PC-3 (cell line): Measurements from ENCODE around the gene MRPS25. TPM values are rescaled to one million over a fixed set of nuclear protein-coding genes. Genes with fewer than 3 reads are reported as not detected.

Source experiments
- ATAC-seq: fragments of 200-7000 bp; cut with Tn5 transposase; 2 replicates; pipeline ENCODE4 v1.9.1; 2020; ENCODE audit warnings: mild to moderate bottlenecking, moderate library complexity
- BruUV-seq: library from RNA; stranded (reverse); fragments of 400-500 nt; replicated peaks from 2 replicates; lab custom pipeline; 2021; lab: Mats Ljungman, UMichigan
- CTCF ChIA-PET: fragments of 300-600 bp; sonication (Branson Sonifier 250); formaldehyde crosslinking; loops from one replicate; lab custom pipeline; 2022; ENCODE audit warnings: antibody characterized with exemption; lab: Charles Lee
- POLR2A ChIA-PET: fragments of 300-600 bp; sonication (Branson Sonifier 250); formaldehyde crosslinking; loops from one replicate; lab custom pipeline; 2022; ENCODE audit warnings: antibody characterized with exemption; ENCODE audit not compliant: unreplicated experiment; lab: Charles Lee
- DNase-seq: peaks from one replicate; pipeline ENCODE4 v3.0.0-alpha.2; 2015
- H2AFZ ChIP-seq: fragments of 300-600 bp; sonication (generic); 2 replicates; pipeline ENCODE4 v1.6.0; 2016; ENCODE audit warnings: antibody characterized with exemption, low read length
- H3F3A ChIP-seq: fragments of 300-600 bp; sonication (generic); one replicate; pipeline ENCODE4 v1.6.0; 2017; ENCODE audit warnings: antibody characterized with exemption, low read length, control low read depth, mild to moderate bottlenecking; ENCODE audit not compliant: unreplicated experiment
- H3K27ac ChIP-seq: fragments of 300-600 bp; sonication (generic); 2 replicates; pipeline ENCODE4 v1.5.1; 2016; ENCODE audit warnings: mild to moderate bottlenecking, low read length
- H3K27me3 ChIP-seq: fragments of 300-600 bp; sonication (generic); 2 replicates; pipeline ENCODE4 v1.6.1; 2016; ENCODE audit warnings: low read length, mixed read lengths
- H3K36me3 ChIP-seq: fragments of 300-600 bp; sonication (generic); 2 replicates; pipeline ENCODE4 v1.6.1; 2016; ENCODE audit warnings: low read depth, mixed run types, low read length, mixed read lengths
- H3K4me1 ChIP-seq: fragments of 300-600 bp; sonication (generic); 2 replicates; pipeline ENCODE4 v1.5.1; 2016; ENCODE audit warnings: low read length; ENCODE audit not compliant: insufficient read depth
- H3K4me2 ChIP-seq: fragments of 300-600 bp; sonication (generic); 2 replicates; pipeline ENCODE4 v1.6.0; 2016; ENCODE audit warnings: low read length
- H3K4me3 ChIP-seq: fragments of 300-600 bp; sonication (generic); 2 replicates; pipeline ENCODE4 v1.5.1; 2016; ENCODE audit warnings: mild to moderate bottlenecking, low read length, mixed read lengths
- H3K79me2 ChIP-seq: fragments of 300-600 bp; sonication (generic); 2 replicates; pipeline ENCODE4 v1.6.1; 2017; ENCODE audit warnings: low read length, mixed read lengths
- H3K9ac ChIP-seq: fragments of 300-600 bp; sonication (generic); 2 replicates; pipeline ENCODE4 v1.6.0; 2016; ENCODE audit warnings: mild to moderate bottlenecking, low read length
- H3K9me2 ChIP-seq: fragments of 300-600 bp; sonication (generic); replicated peaks from 2 replicates; pipeline ENCODE4 v1.6.1; 2016; ENCODE audit warnings: mixed run types, low read length, mixed read lengths
- H3K9me3 ChIP-seq: fragments of 300-600 bp; sonication (generic); 2 replicates; pipeline ENCODE4 v1.6.1; 2016; ENCODE audit warnings: low read length, mixed read lengths
- H4K20me1 ChIP-seq: fragments of 300-600 bp; sonication (generic); 2 replicates; pipeline ENCODE4 v1.6.1; 2016; ENCODE audit warnings: low read length, mixed read lengths
- CTCF ChIP-seq: fragments of 300-600 bp; sonication (generic); conservative IDR thresholded peaks from 2 replicates; pipeline ENCODE4 v1.5.1; 2017; ENCODE audit warnings: antibody characterized with exemption, low read depth, mild to moderate bottlenecking, low read length
- EZH2 ChIP-seq: fragments of 300-600 bp; sonication (generic); IDR thresholded peaks from one replicate; pipeline ENCODE4 v1.6.1; 2017; ENCODE audit warnings: antibody characterized with exemption, mild to moderate bottlenecking, low read length; ENCODE audit not compliant: unreplicated experiment
- EZH2phosphoT487 ChIP-seq: fragments of 300-600 bp; sonication (generic); IDR thresholded peaks from 2 replicates; pipeline ENCODE4 v1.6.1; 2018; ENCODE audit warnings: mild to moderate bottlenecking, antibody characterized with exemption, low read length, borderline replicate concordance
- intact Hi-C: fragments of 100-400 bp; cut with micrococcal nuclease; formaldehyde crosslinking; loops from 2 replicates; pipeline ENCODE4 v1.9.0; 2023
- total RNA-seq: library from RNA; depleted of rRNA; stranded (reverse); fragments of >200 nt; gene quantifications from 2 replicates; pipeline ENCODE4 v1.2.3, GENCODE V29; 2014

The MRPS25 gene
- total RNA-seq, 1 experiment from 2014 or later, result 42.9 TPM

- no peaks in the 10 kb centered on the region for H4K20me1 ChIP-seq
- H3K79me2 ChIP-seq, result no peaks in the 10 kb centered on the region
- BruUV-seq, result no TSS peak
- intact Hi-C loops, result no loop called here
- DNase-seq (no peak), ATAC-seq (no peak)
- no peaks in the 10 kb centered on the region for H3K36me3 ChIP-seq
- no peak overlapping the region for H3K9ac ChIP-seq
- H2AFZ ChIP-seq, result no peak overlapping the region
- H3F3A ChIP-seq, result no peaks in the 10 kb centered on the region
- TF ChIP-seq CTCF, result no peak
- TF ChIP-seq EZH2phosphoT487, result no peak
- TF ChIP-seq EZH2, result no peak
- no peaks in the 10 kb centered on the region for H3K4me1 ChIP-seq
- no peak overlapping the region for H3K27ac ChIP-seq
- H3K4me2 ChIP-seq, result no peak overlapping the region
- H3K9me2 ChIP-seq, result no peaks in the 10 kb centered on the region
- ChIA-PET CTCF (no interaction called here), POLR2A (no interaction called here)
- H3K27me3 ChIP-seq, result no peaks in the 10 kb centered on the region
- no peak overlapping the region for H3K4me3 ChIP-seq
- no peaks in the 10 kb centered on the region for H3K9me3 ChIP-seq
Observed at GRCh38 chr3:15113471-15113870, 48.4 kb upstream of the MRPS25 start.

- Histone ChIP-seq H3K4me3 (no peak overlapping the region), H4K20me1 (no peaks in the 10 kb centered on the region), H3K27me3 (no peaks in the 10 kb centered on the region), H3K27ac (no peak overlapping the region), H3K9ac (no peak overlapping the region), H3K4me1 (no peaks in the 10 kb centered on the region), H2AFZ (no peak overlapping the region), H3K79me2 (no peaks in the 10 kb centered on the region), H3K36me3 (no peaks in the 10 kb centered on the region), H3K4me2 (no peak overlapping the region), H3F3A (no peaks in the 10 kb centered on the region), H3K9me3 (no peaks in the 10 kb centered on the region), H3K9me2 (no peaks in the 10 kb centered on the region)
- ChIA-PET POLR2A (no interaction called here), CTCF (no interaction called here)
- intact Hi-C loops, result no loop called here
- TF ChIP-seq EZH2 (no peak), CTCF (no peak), EZH2phosphoT487 (no peak)
- DNase-seq, result no peak
- no peak for ATAC-seq
- no TSS peak for BruUV-seq
Observed at GRCh38 chr3:15112011-15112410, 46.9 kb upstream of the MRPS25 start.

GRCh38 chr3:15110206-15110605 is 45.1 kb upstream of the MRPS25 start:
- DNase-seq (no peak), ATAC-seq (no peak)
- no peak overlapping the region for H3K27ac ChIP-seq
- no peak overlapping the region for H3K9ac ChIP-seq
- POLR2A ChIA-PET, result no interaction called here
- H3K9me2 ChIP-seq, result no peaks in the 10 kb centered on the region
- no peak overlapping the region for H3K4me3 ChIP-seq
- TF ChIP-seq EZH2, result no peak
- TF ChIP-seq CTCF, result no peak
- no peak for TF ChIP-seq EZH2phosphoT487
- CTCF ChIA-PET, result interaction anchor here (0.6 kb wide), 1 partner anchor 97 kb away, joined by 3 read pairs; no protein-coding TSS in a partner anchor
- H3K79me2 ChIP-seq, result no peaks in the 10 kb centered on the region
- H3K4me1 ChIP-seq, result no peaks in the 10 kb centered on the region
- H3K36me3 ChIP-seq, result no peaks in the 10 kb centered on the region
- H3K4me2 ChIP-seq, result no peak overlapping the region
- intact Hi-C loops, result no loop called here
- no peaks in the 10 kb centered on the region for H3K27me3 ChIP-seq
- BruUV-seq, result no TSS peak
- H2AFZ ChIP-seq, result no peak overlapping the region
- H3F3A ChIP-seq, result no peaks in the 10 kb centered on the region
- H3K9me3 ChIP-seq, result no peaks in the 10 kb centered on the region
- no peaks in the 10 kb centered on the region for H4K20me1 ChIP-seq
